Effector memory CD4-positive, alpha-beta T cell (primary cell): ENCODE data around the gene SLAMF8.
A peak's percentile ranks its signal among the peaks of the same experiment; 100 is the strongest.

Experiments
- DNase-seq, 3 donors: peaks; one replicate each; pipeline ENCODE4 v3.0.0-alpha.2; 2020
- H3K27ac ChIP-seq: 2 replicates; pipeline ENCODE4 v1.7.0; 2013; ENCODE audit warnings: mild to moderate bottlenecking, low read length, moderate library complexity; ENCODE audit not compliant: insufficient read depth, poor library complexity, severe bottlenecking
- H3K27me3 ChIP-seq: replicated peaks from 2 replicates; pipeline ENCODE4 v1.7.0; 2013; ENCODE audit warnings: mild to moderate bottlenecking, low read length; ENCODE audit not compliant: insufficient read depth, control insufficient read depth, poor library complexity, severe bottlenecking
- H3K36me3 ChIP-seq: 2 replicates; pipeline ENCODE4 v1.7.0; 2013; ENCODE audit warnings: mild to moderate bottlenecking, low read length, moderate library complexity; ENCODE audit not compliant: control insufficient read depth, insufficient read depth
- H3K4me1 ChIP-seq: 2 replicates; pipeline ENCODE4 v1.7.0; 2013; ENCODE audit warnings: low read length, mild to moderate bottlenecking; ENCODE audit not compliant: control insufficient read depth, insufficient read depth, poor library complexity, severe bottlenecking
- H3K4me3 ChIP-seq: 2 replicates; pipeline ENCODE4 v1.7.0; 2013; ENCODE audit warnings: low read length, low read depth, mild to moderate bottlenecking; ENCODE audit not compliant: insufficient read depth, poor library complexity, severe bottlenecking
- H3K9me3 ChIP-seq: 2 replicates; pipeline ENCODE4 v1.7.0; 2013; ENCODE audit warnings: mild to moderate bottlenecking, low read length, moderate library complexity; ENCODE audit not compliant: control insufficient read depth

SLAMF8 gene

GRCh38 chr1:159791031-159791430 is 35.6 kb upstream of the SLAMF8 start:
- no peaks in the 10 kb centered on the region for H3K36me3 ChIP-seq
- H3K27me3 ChIP-seq = peaks cover 5% of the 10 kb centered on the region
- no peaks in the 10 kb centered on the region for H3K4me1 ChIP-seq
- DNase-seq = no peak
- H3K27ac ChIP-seq = no peak overlapping the region
- no peaks in the 10 kb centered on the region for H3K9me3 ChIP-seq
- H3K4me3 ChIP-seq = no peak overlapping the region

- H3K27ac ChIP-seq = no peak overlapping the region
- DNase-seq = no peak
- no peaks in the 10 kb centered on the region for H3K9me3 ChIP-seq
- no peaks in the 10 kb centered on the region for H3K4me1 ChIP-seq
- H3K4me3 ChIP-seq = no peak overlapping the region
- no peaks in the 10 kb centered on the region for H3K36me3 ChIP-seq
- H3K27me3 ChIP-seq = peaks cover 5% of the 10 kb centered on the region
Observed at GRCh38 chr1:159791461-159791860, 35.2 kb upstream of the SLAMF8 start.

- H3K27me3 ChIP-seq = peaks cover 5% of the 10 kb centered on the region
- no peak overlapping the region for H3K4me3 ChIP-seq
- H3K4me1 ChIP-seq = no peaks in the 10 kb centered on the region
- H3K36me3 ChIP-seq = no peaks in the 10 kb centered on the region
- H3K27ac ChIP-seq = no peak overlapping the region
- no peak for DNase-seq
- no peaks in the 10 kb centered on the region for H3K9me3 ChIP-seq
Observed at GRCh38 chr1:159795534-159795933, 31.1 kb upstream of the SLAMF8 start.

- Histone ChIP-seq H3K4me1 (no peaks in the 10 kb centered on the region), H3K36me3 (no peaks in the 10 kb centered on the region), H3K9me3 (no peaks in the 10 kb centered on the region), H3K4me3 (no peak overlapping the region), H3K27me3 (peaks cover under 1% of the 10 kb centered on the region), H3K27ac (no peak overlapping the region)
- peak in 2 of 3 donors; percentile 17 to 36 for DNase-seq
Observed at GRCh38 chr1:159798893-159799292, 27.8 kb upstream of the SLAMF8 start.

- Histone ChIP-seq H3K27ac (no peak overlapping the region), H3K4me1 (no peaks in the 10 kb centered on the region), H3K36me3 (no peaks in the 10 kb centered on the region), H3K4me3 (no peak overlapping the region), H3K9me3 (no peaks in the 10 kb centered on the region), H3K27me3 (no peaks in the 10 kb centered on the region)
- no peak for DNase-seq
Observed at GRCh38 chr1:159799446-159799985, 27.2 kb upstream of the SLAMF8 start.

- Histone ChIP-seq H3K27me3 (no peaks in the 10 kb centered on the region), H3K36me3 (no peaks in the 10 kb centered on the region), H3K27ac (no peak overlapping the region)
Observed at GRCh38 chr1:159800177-159800930, 26.3 kb upstream of the SLAMF8 start.

GRCh38 chr1:159802111-159802510 is 24.6 kb upstream of the SLAMF8 start, which contains the start of gene FCRL6:
Gene FCRL6, plus strand, starts transcription at chr1:159802360. Its CDS starts 65 bp downstream, at chr1:159802425.
- DNase-seq = no peak
- no peak within 1 kb of the TSS for H3K4me3 ChIP-seq
- H3K4me1 ChIP-seq = no peaks in the 10 kb centered on the region

More at GRCh38 chr1:159800177-159800930, 26.3 kb upstream of the SLAMF8 start:
- no peak for DNase-seq
- Histone ChIP-seq H3K9me3 (no peaks in the 10 kb centered on the region), H3K4me3 (no peak overlapping the region), H3K4me1 (no peaks in the 10 kb centered on the region)

GRCh38 chr1:159803956-159804689 is 22.6 kb upstream of the SLAMF8 start:
- H3K9me3 ChIP-seq = no peaks in the 10 kb centered on the region
- no peak for DNase-seq
- no peak overlapping the region for H3K4me3 ChIP-seq
- H3K27ac ChIP-seq = no peak overlapping the region
- H3K4me1 ChIP-seq = no peaks in the 10 kb centered on the region
- H3K36me3 ChIP-seq = no peaks in the 10 kb centered on the region
- H3K27me3 ChIP-seq = no peaks in the 10 kb centered on the region

More at GRCh38 chr1:159802111-159802510, 24.6 kb upstream of the SLAMF8 start, which contains the start of gene FCRL6:
- no peaks in the 10 kb centered on the region for H3K9me3 ChIP-seq
- H3K27ac ChIP-seq = no peak within 1 kb of the TSS
- no peaks in the 10 kb centered on the region for H3K27me3 ChIP-seq
- H3K36me3 ChIP-seq = no peaks in the 10 kb centered on the region

- no peaks in the 10 kb centered on the region for H3K27me3 ChIP-seq
- DNase-seq = no peak
Observed at GRCh38 chr1:159804924-159805323, 21.7 kb upstream of the SLAMF8 start.

GRCh38 chr1:159815926-159816325 is 10.7 kb upstream of the SLAMF8 start:
- H3K4me3 ChIP-seq = no peak overlapping the region
- H3K36me3 ChIP-seq = no peaks in the 10 kb centered on the region
- H3K4me1 ChIP-seq = no peaks in the 10 kb centered on the region
- H3K9me3 ChIP-seq = no peaks in the 10 kb centered on the region
- H3K27ac ChIP-seq = no peak overlapping the region
- H3K27me3 ChIP-seq = no peaks in the 10 kb centered on the region
- DNase-seq = no peak

More at GRCh38 chr1:159804924-159805323, 21.7 kb upstream of the SLAMF8 start:
- no peaks in the 10 kb centered on the region for H3K9me3 ChIP-seq
- H3K4me1 ChIP-seq = no peaks in the 10 kb centered on the region
- no peak overlapping the region for H3K4me3 ChIP-seq
- no peak overlapping the region for H3K27ac ChIP-seq
- no peaks in the 10 kb centered on the region for H3K36me3 ChIP-seq
